Aorta (tissue), 5 donors: ENCODE measurements around the gene AHNAK2. TPM values are rescaled to one million over a fixed set of nuclear protein-coding genes. Genes with fewer than 3 reads are reported as not detected.
A peak's percentile ranks its signal among the peaks of the same experiment; 100 is the strongest.
"Not testable (repeated sequence)": the region's sequence is repeated elsewhere in the genome, so short reads cannot be mapped to it uniquely, and the experiment has no call there.

Experiments used
- ATAC-seq: fragments of 200-7000 bp; cut with Tn5 transposase; one replicate; pipeline ENCODE4 v1.9.1; 2022; ENCODE audit warnings: moderate library complexity; ENCODE audit not compliant: low FRiP score
- DNase-seq, 2 donors: peaks; one replicate each; pipeline ENCODE4 v3.0.0-alpha.2; 2020
- H3K27ac ChIP-seq, 2 donors: one replicate each; pipeline ENCODE4 v1.5.1; 2013; ENCODE audit warnings: low read length in 2 of 2, mild to moderate bottlenecking in 2 of 2, moderate library complexity in 2 of 2, control low read depth in 1 of 2, inconsistent platforms in 1 of 2, low read depth in 1 of 2
- H3K27me3 ChIP-seq, 2 donors: one replicate each; pipeline ENCODE4 v1.6.1; 2013; ENCODE audit warnings: control low read depth in 1 of 2, low read length in 1 of 2, mild to moderate bottlenecking in 1 of 2, moderate library complexity in 1 of 2; ENCODE audit not compliant: insufficient read depth in 2 of 2, control insufficient read depth in 1 of 2
- H3K36me3 ChIP-seq, 2 donors: one replicate each; pipeline ENCODE4 v1.6.1; 2013; ENCODE audit warnings: control low read depth in 1 of 2, low read length in 1 of 2, mild to moderate bottlenecking in 1 of 2; ENCODE audit not compliant: insufficient read depth in 2 of 2, control insufficient read depth in 1 of 2
- H3K4me1 ChIP-seq, 2 donors: one replicate each; pipeline ENCODE4 v1.6.1; 2013; ENCODE audit warnings: low read length in 2 of 2, control low read depth in 1 of 2, mild to moderate bottlenecking in 1 of 2, moderate library complexity in 1 of 2; ENCODE audit not compliant: insufficient read depth in 2 of 2, control insufficient read depth in 1 of 2
- H3K4me3 ChIP-seq, 2 donors: one replicate each; pipeline ENCODE4 v1.5.1; 2013; ENCODE audit warnings: low read length in 2 of 2, control low read depth in 1 of 2, mild to moderate bottlenecking in 1 of 2
- H3K9me3 ChIP-seq: one replicate; pipeline ENCODE4 v1.6.1; 2013; ENCODE audit warnings: mild to moderate bottlenecking, low read length; ENCODE audit not compliant: control insufficient read depth
- WGBS, 2 donors: extraction: QIAGEN DNeasy Blood & Tissue Kit; methylation state at CpG; one replicate each; pipeline ENCODE4 v1.1.7; 2013; 5-methylcytosine and 5-hydroxymethylcytosine counted together
- intact Hi-C, 2 donors: fragments of 100-400 bp; cut with DNase I; formaldehyde crosslinking; loops; one replicate each; pipeline versions ENCODE4 v1.14.2 to v1.15.0; 2022
- polyA plus RNA-seq, 2 donors: library from polyadenylated mRNA; stranded (reverse); fragments of 200-250 nt; gene quantifications; one replicate each; pipeline ENCODE4 v1.2.3, GENCODE V29; 2013
- total RNA-seq, 2 donors: library from RNA; stranded (reverse); fragmentation: NEBNext Ultra II Directional; extraction: Animal tissue kit (Norgen Biotek cat#: 25700); gene quantifications; one replicate each; pipeline ENCODE4 v1.2.1, GENCODE V29; 2021
- donor health status: healthy with polysubstance abuse.
- donor health status: Bipolar disorder and iron deficiency.
- donor health status: DM: no; HTN: no; CAD: no.
- donor health status: DM: no; HTN: no; CAD: no.
- donor health status: DM: yes; HTN: yes; CAD: no.

AHNAK2 gene
- total and polyA plus RNA-seq, 4 donors = 4.6 to 61.3 (median 18.0) TPM

DNA sequence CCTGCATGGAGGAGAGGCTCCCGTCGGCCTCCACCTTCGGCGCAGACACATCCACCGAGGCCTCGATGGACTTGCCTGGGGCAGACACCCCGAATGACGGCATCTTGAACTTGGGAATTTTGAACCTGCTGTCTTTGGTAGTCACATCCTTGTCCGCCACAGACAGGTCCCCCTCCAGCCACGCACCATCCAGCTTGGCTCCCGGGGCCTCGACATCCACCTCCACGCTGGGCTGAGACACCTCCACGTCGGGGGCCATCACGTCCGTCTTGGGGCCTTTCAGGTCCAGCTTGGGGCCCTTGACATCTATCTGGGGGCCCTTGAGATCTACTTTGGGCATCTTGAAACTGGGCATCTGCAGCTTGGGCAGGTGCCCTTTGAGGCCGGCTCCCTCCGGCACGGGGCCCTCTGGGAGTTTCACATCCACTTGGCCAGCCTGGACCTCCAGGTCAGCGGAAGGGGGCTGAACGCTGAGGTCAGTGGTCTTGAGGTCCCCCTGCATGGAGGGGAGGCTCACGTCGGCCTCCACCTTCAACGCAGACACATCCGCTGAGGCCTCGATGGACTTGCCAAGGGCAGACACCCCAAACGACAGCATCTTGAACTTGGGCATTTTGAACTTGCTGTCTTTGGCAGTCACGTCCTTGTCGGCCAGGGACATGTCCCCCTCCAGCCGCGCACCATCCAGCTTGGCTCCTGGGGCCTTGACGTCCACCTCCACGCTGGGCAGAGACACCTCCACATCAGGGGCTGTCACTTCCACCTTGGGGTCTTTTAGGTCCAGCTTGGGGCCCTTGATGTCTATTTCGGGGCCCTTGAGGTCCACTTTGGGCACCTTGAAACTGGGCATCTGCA lies 30.1 kb downstream of the AHNAK2 start:
- 95 to 96% methylated on average over 35 of the region's 35 CpGs for WGBS, 2 donors
- H3K4me1 ChIP-seq, ATAC-seq, H3K9me3 ChIP-seq, H3K27me3 ChIP-seq, H3K36me3 ChIP-seq, H3K4me3 ChIP-seq, H3K27ac ChIP-seq, intact Hi-C loops, DNase-seq: not testable (repeated sequence)

GRCh38 chr14:104947201-104947600 lies 31.0 kb downstream of the AHNAK2 start:
- WGBS, 2 donors = 95 to 97% methylated on average over 13 of the region's 13 CpGs
- H3K4me1 ChIP-seq, H3K9me3 ChIP-seq, H3K27me3 ChIP-seq, ATAC-seq, DNase-seq, H3K27ac ChIP-seq, H3K4me3 ChIP-seq, intact Hi-C loops, H3K36me3 ChIP-seq: not testable (repeated sequence)

GRCh38 chr14:104945986-104946965 lies 31.9 kb downstream of the AHNAK2 start:
- intact Hi-C loops, H3K27me3 ChIP-seq, H3K4me3 ChIP-seq, H3K36me3 ChIP-seq, H3K4me1 ChIP-seq, ATAC-seq, H3K27ac ChIP-seq, H3K9me3 ChIP-seq: not testable (repeated sequence)
- 93 to 94% methylated on average over 34 to 42 of the region's 43 CpGs for WGBS, 2 donors
- DNase-seq = peak in 1 of 2 donors; percentile 36

GRCh38 chr14:104945266-104945665 lies 32.9 kb downstream of the AHNAK2 start:
- WGBS, 2 donors = 89 to 92% methylated on average over 18 to 19 of the region's 20 CpGs
- H3K4me1 ChIP-seq, H3K9me3 ChIP-seq, H3K27me3 ChIP-seq, intact Hi-C loops, H3K36me3 ChIP-seq, H3K4me3 ChIP-seq, H3K27ac ChIP-seq, ATAC-seq: not testable (repeated sequence)
- peak in 1 of 2 donors; percentile 26 for DNase-seq

GRCh38 chr14:104944436-104945205 lies 33.6 kb downstream of the AHNAK2 start:
- H3K27me3 ChIP-seq, intact Hi-C loops, H3K4me3 ChIP-seq, H3K27ac ChIP-seq, ATAC-seq, H3K4me1 ChIP-seq, H3K9me3 ChIP-seq, H3K36me3 ChIP-seq: not testable (repeated sequence)
- WGBS, 2 donors = 92 to 93% methylated on average over 29 of the region's 29 CpGs
- peak; percentile 34 to 62 for DNase-seq

- H3K36me3 ChIP-seq, H3K4me1 ChIP-seq, DNase-seq, H3K9me3 ChIP-seq, intact Hi-C loops, H3K4me3 ChIP-seq, H3K27me3 ChIP-seq, ATAC-seq, H3K27ac ChIP-seq: not testable (repeated sequence)
- WGBS, 2 donors = 79 to 84% methylated on average over 6 of the region's 6 CpGs
Observed at GRCh38 chr14:104944016-104944308, 34.2 kb downstream of the AHNAK2 start.

DNA sequence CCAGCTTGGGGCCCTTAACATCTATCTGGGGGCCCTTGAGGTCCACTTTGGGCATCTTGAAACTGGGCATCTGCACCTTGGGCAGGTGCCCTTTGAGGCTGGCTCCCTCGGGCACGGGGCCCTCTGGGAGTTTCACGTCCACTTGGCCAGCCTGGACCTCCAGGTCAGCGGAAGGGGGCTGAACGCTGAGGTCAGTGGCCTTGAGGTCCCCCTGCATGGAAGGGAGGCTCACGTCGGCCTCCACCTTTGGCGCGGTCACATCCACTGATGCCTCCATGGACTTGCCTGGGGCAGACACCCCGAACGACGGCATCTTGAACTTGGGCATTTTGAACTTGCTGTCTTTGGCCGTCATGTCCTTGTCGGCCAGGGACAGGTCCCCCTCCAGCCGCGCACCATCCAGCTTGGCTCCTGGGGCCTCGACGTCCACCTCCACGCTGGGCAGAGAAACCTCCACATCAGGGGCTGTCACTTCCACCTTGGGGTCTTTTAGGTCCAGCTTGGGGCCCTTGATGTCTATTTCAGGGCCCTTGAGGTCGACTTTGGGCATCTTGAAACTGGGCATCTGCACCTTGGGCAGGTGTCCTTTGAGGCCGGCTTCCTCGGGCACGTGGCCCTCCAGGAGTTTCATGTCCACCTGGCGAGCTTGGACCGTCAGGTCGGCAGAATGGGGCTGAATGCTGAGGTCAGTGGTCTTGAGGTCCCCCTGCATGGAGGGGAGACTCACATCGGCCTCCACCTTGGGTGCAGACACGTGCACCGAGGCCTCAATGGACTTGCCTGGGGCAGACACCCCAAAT lies 34.8 kb downstream of the AHNAK2 start:
- intact Hi-C loops, H3K27me3 ChIP-seq, H3K4me1 ChIP-seq, H3K4me3 ChIP-seq, H3K36me3 ChIP-seq, H3K27ac ChIP-seq, H3K9me3 ChIP-seq, ATAC-seq: not testable (repeated sequence)
- 92 to 94% methylated on average over 28 to 29 of the region's 29 CpGs for WGBS, 2 donors
- peak; percentile 44 to 67 for DNase-seq

DNA sequence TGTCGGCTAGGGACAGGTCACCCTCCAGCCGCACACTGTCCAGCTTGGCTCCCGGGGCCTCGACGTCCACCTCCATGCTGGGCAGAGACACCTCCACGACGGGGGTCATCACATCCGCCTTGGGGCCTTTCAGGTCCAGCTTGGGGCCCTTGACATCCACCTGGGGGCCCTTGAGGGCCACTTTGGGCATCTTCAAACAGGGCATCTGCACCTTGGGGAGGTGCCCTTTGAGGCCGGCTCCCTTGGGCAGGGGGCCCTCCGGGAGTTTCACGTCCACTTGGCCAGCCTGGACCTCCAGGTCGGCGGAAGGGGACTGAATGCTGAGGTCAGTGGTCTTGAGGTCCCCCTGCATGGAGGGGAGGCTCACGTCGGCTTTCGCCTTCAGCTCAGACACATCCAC lies 35.6 kb downstream of the AHNAK2 start:
- peak in 1 of 2 donors; percentile 71 for DNase-seq
- no peaks in the 10 kb centered on the region for H3K9me3 ChIP-seq
- no peaks in the 10 kb centered on the region for H3K36me3 ChIP-seq
- WGBS, 2 donors = 94 to 95% methylated on average over 16 of the region's 16 CpGs
- H3K4me1 ChIP-seq = no peaks in the 10 kb centered on the region
- no peak overlapping the region for H3K27ac ChIP-seq
- intact Hi-C loops = no loop called here
- H3K27me3 ChIP-seq = no peaks in the 10 kb centered on the region
- no peak overlapping the region for H3K4me3 ChIP-seq
- ATAC-seq = no peak
